Endothelial cell of umbilical vein (primary cell): ENCODE results near the gene RGS6. TPM values are rescaled to one million over a fixed set of nuclear protein-coding genes. Genes with fewer than 3 reads are reported as not detected.

ENCODE experiments used
- BruUV-seq: library from RNA; stranded (reverse); fragments of 400-500 nt; replicated peaks from 2 replicates; lab custom pipeline; 2021; lab: Mats Ljungman, UMichigan
- CTCF ChIA-PET: fragments of 300-600, 350-600 bp; sonication (Branson Sonifier 250); formaldehyde crosslinking; loops from one replicate; lab custom pipeline; 2021; ENCODE audit warnings: antibody characterized with exemption, inconsistent platforms; lab: Charles Lee
- POLR2A ChIA-PET: fragments of 300-600, 350-600 bp; sonication (Branson Sonifier 250); formaldehyde crosslinking; loops from one replicate; lab custom pipeline; 2021; ENCODE audit warnings: antibody characterized with exemption, inconsistent platforms; lab: Charles Lee
- DNase-seq: peaks from one replicate; pipeline ENCODE4 v3.0.0-alpha.2; 2011; ENCODE audit warnings: low read depth, low spot score
- FAIRE-seq: peaks from 2 replicates; lab custom pipeline; 2011; peaks lifted over from hg19 to GRCh38; lab: Jason Lieb, UNC
- H2AFZ ChIP-seq: 2 replicates; pipeline ENCODE4 v1.6.0; 2012; ENCODE audit warnings: low read depth, low read length, control low read depth, inconsistent platforms
- H3K27ac ChIP-seq: 2 replicates; pipeline ENCODE4 v1.5.1; 2011; ENCODE audit warnings: low read depth, mild to moderate bottlenecking, control low read depth, low read length, moderate library complexity; ENCODE audit not compliant: insufficient read depth
- H3K27me3 ChIP-seq, 2 experiments: 2 replicates each; pipeline versions ENCODE4 v1.6.0 to v1.6.1; 2011; ENCODE audit warnings: low read length in 2 of 2, mixed read lengths in 1 of 2; ENCODE audit not compliant: control insufficient read depth in 2 of 2, insufficient read depth in 2 of 2
- H3K36me3 ChIP-seq, 2 experiments: 2 replicates in 1 of 2; 3 replicates in 1 of 2; pipeline ENCODE4 v1.5.1; 2011; ENCODE audit warnings: low read length in 2 of 2, mild to moderate bottlenecking in 1 of 2, moderate library complexity in 1 of 2; ENCODE audit not compliant: control insufficient read depth in 2 of 2, insufficient read depth in 2 of 2; ENCODE audit errors: extremely low read depth in 1 of 2
- H3K4me1 ChIP-seq: 3 replicates; pipeline ENCODE4 v1.5.1; 2011; ENCODE audit warnings: mild to moderate bottlenecking, low read length; ENCODE audit not compliant: control insufficient read depth, insufficient read depth; ENCODE audit errors: extremely low read depth
- H3K4me2 ChIP-seq: 2 replicates; pipeline ENCODE4 v1.6.1; 2011; ENCODE audit warnings: low read length, control low read depth, mixed read lengths; ENCODE audit not compliant: insufficient read depth
- H3K4me3 ChIP-seq, 3 experiments: fragments of 200-600 bp in 1 of 3; sonication (generic), shearing (Covaris generic) in 1 of 3; replicated peaks in 1 of 3; 2 replicates each; pipeline ENCODE4 v1.5.1; 2011 to 2016; ENCODE audit warnings: control low read depth in 3 of 3, low read length in 3 of 3, mild to moderate bottlenecking in 2 of 3, inconsistent platforms in 1 of 3, low read depth in 1 of 3, moderate library complexity in 1 of 3; ENCODE audit not compliant: insufficient read depth in 1 of 3
- H3K79me2 ChIP-seq: 2 replicates; pipeline ENCODE4 v1.6.0; 2012; ENCODE audit warnings: low read length, inconsistent platforms; ENCODE audit not compliant: control insufficient read depth, insufficient read depth
- H3K9ac ChIP-seq: replicated peaks from 2 replicates; pipeline ENCODE3; 2011; ENCODE audit warnings: low read length, control low read depth; ENCODE audit not compliant: insufficient read depth; ENCODE audit errors: extremely low read depth
- H3K9me1 ChIP-seq: replicated peaks from 3 replicates; pipeline ENCODE4 v1.6.0; 2011; ENCODE audit warnings: mild to moderate bottlenecking, low read length; ENCODE audit not compliant: control insufficient read depth, insufficient read depth; ENCODE audit errors: extremely low read depth
- H3K9me3 ChIP-seq: replicated peaks from 2 replicates; pipeline ENCODE4 v1.5.1; 2012; ENCODE audit warnings: low read length, inconsistent platforms; ENCODE audit not compliant: control insufficient read depth, insufficient read depth
- H4K20me1 ChIP-seq: replicated peaks from 2 replicates; pipeline ENCODE3; 2011; ENCODE audit warnings: mild to moderate bottlenecking, low read length; ENCODE audit not compliant: control insufficient read depth, insufficient read depth; ENCODE audit errors: extremely low read depth
- FOS ChIP-seq: IDR thresholded peaks from 2 replicates; pipeline ENCODE4 v1.6.1; 2011; ENCODE audit warnings: mild to moderate bottlenecking, low read length, moderate library complexity, borderline replicate concordance; ENCODE audit not compliant: insufficient read depth
- GATA2 ChIP-seq: IDR thresholded peaks from 2 replicates; pipeline ENCODE4 v1.7.0; 2011; ENCODE audit warnings: low read depth, mild to moderate bottlenecking, moderate library complexity, mixed read lengths, low read length; ENCODE audit not compliant: insufficient read length, insufficient read depth
- MAX ChIP-seq: IDR thresholded peaks from 2 replicates; pipeline ENCODE4 v1.6.1; 2011; ENCODE audit not compliant: insufficient read depth, insufficient read length
- MYC ChIP-seq: IDR thresholded peaks from one replicate; pipeline ENCODE4 v1.6.1; 2011; ENCODE audit warnings: mild to moderate bottlenecking, low read depth, low read length
- POLR2A ChIP-seq: IDR thresholded peaks from 2 replicates; pipeline ENCODE4 v1.6.1; 2012; ENCODE audit warnings: low read depth, mild to moderate bottlenecking, control low read depth, low read length
- POLR2AphosphoS5 ChIP-seq: IDR thresholded peaks from 2 replicates; pipeline ENCODE4 v1.6.1; 2012; ENCODE audit warnings: low read depth, mild to moderate bottlenecking, control low read depth, low read length, moderate library complexity; ENCODE audit not compliant: insufficient read depth
- dilution Hi-C: fragments of 300-500 bp; cut with MboI; formaldehyde crosslinking; loops from one replicate; pipeline ENCODE4 v1.15.0; 2019; ENCODE audit warnings: low sequenced_read_pairs; ENCODE audit not compliant: extremely low pct_ligation_motif_present
- intact Hi-C: fragments of 100-400 bp; cut with micrococcal nuclease; formaldehyde crosslinking; loops from one replicate; pipeline ENCODE4 v1.10.0; 2022
- polyA plus RNA-seq, 4 experiments: library from polyadenylated mRNA; depleted of rRNA in 3 of 4; stranded (reverse) in 3 of 4; unstranded in 1 of 4; fragments of >200 nt; gene quantifications; 2 replicates each; pipeline versions ENCODE4 v1.2.1 to v1.2.3, GENCODE V29; 2011 to 2012; ENCODE audit warnings: missing spikeins in 1 of 4
- total RNA-seq: library from RNA; stranded (reverse); gene quantifications from 2 replicates; pipeline ENCODE4 v1.2.3, GENCODE V29; 2021
- TF ChIP-seq, protein P1 (sequence below), 2 donors: IDR thresholded peaks; 1 replicate in 1 of 2; 2 replicates in 1 of 2; pipeline ENCODE4 v1.5.1; 2011; ENCODE audit warnings: low read length in 2 of 2, mild to moderate bottlenecking in 2 of 2, moderate library complexity in 2 of 2, control low read depth in 1 of 2, inconsistent platforms in 1 of 2, low read depth in 1 of 2; ENCODE audit not compliant: insufficient read depth in 1 of 2; ENCODE audit errors: extremely low read depth in 1 of 2

The RGS6 gene
- total and polyA plus RNA-seq, 2 donors (not counting 3 experiments of a cell fraction or from before 2014, with no cell fraction given) = not detected

DNA sequence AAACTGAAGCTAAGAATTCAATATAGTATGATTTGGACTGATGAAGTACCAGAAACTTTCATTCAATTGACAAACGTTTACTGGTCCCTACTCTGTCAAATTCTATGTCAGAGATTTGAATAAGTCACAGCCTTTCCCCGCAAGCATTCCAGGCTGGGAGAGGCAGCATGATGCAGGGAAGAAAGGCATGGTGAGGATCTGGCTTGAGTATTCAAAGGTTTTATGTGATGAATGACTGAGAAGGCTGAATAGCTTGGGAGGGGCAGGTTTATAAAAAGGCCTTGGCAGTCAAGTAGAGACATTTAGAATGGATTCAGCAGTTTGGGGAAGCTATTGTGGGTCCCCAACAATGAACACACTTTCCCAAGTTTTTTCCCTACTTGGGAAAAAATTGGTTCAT lies 529.8 kb downstream of the RGS6 start:
- no peaks in the 10 kb centered on the region for H4K20me1 ChIP-seq
- no TSS peak for BruUV-seq
- intact Hi-C loops (no loop called here), dilution Hi-C loops (no loop called here)
- ChIA-PET CTCF (no interaction called here), POLR2A (no interaction called here)
- no peak overlapping the region for H3K4me3 ChIP-seq
- no peak overlapping the region for H3K4me2 ChIP-seq
- H3K27ac ChIP-seq = no peak overlapping the region
- DNase-seq = no peak
- no peaks in the 10 kb centered on the region for H3K9me1 ChIP-seq
- no peak for TF ChIP-seq MYC
- TF ChIP-seq POLR2A = no peak
- no peak for TF ChIP-seq POLR2AphosphoS5
- TF ChIP-seq FOS = no peak
- no peak for TF ChIP-seq GATA2
- no peak for TF ChIP-seq MAX
- TF ChIP-seq, protein P1, sequence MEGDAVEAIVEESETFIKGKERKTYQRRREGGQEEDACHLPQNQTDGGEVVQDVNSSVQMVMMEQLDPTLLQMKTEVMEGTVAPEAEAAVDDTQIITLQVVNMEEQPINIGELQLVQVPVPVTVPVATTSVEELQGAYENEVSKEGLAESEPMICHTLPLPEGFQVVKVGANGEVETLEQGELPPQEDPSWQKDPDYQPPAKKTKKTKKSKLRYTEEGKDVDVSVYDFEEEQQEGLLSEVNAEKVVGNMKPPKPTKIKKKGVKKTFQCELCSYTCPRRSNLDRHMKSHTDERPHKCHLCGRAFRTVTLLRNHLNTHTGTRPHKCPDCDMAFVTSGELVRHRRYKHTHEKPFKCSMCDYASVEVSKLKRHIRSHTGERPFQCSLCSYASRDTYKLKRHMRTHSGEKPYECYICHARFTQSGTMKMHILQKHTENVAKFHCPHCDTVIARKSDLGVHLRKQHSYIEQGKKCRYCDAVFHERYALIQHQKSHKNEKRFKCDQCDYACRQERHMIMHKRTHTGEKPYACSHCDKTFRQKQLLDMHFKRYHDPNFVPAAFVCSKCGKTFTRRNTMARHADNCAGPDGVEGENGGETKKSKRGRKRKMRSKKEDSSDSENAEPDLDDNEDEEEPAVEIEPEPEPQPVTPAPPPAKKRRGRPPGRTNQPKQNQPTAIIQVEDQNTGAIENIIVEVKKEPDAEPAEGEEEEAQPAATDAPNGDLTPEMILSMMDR (IDR thresholded peaks at IDR 0.05; ENCODE audit: extremely low read depth in 1 of 2, insufficient read depth in 1 of 2, low read depth in 1 of 2, low read length in 2 of 2) = no peak
- no peaks in the 10 kb centered on the region for H3K9me3 ChIP-seq
- no peaks in the 10 kb centered on the region for H3K27me3 ChIP-seq
- H3K4me1 ChIP-seq = no peaks in the 10 kb centered on the region
- no peaks in the 10 kb centered on the region for H3K36me3 ChIP-seq
- FAIRE-seq = no peak
- H3K9ac ChIP-seq = no peak overlapping the region
- H3K79me2 ChIP-seq = no peaks in the 10 kb centered on the region
- H2AFZ ChIP-seq = no peak overlapping the region
